ENCODE data around the gene GTPBP4.

The GTPBP4 gene

DNA sequence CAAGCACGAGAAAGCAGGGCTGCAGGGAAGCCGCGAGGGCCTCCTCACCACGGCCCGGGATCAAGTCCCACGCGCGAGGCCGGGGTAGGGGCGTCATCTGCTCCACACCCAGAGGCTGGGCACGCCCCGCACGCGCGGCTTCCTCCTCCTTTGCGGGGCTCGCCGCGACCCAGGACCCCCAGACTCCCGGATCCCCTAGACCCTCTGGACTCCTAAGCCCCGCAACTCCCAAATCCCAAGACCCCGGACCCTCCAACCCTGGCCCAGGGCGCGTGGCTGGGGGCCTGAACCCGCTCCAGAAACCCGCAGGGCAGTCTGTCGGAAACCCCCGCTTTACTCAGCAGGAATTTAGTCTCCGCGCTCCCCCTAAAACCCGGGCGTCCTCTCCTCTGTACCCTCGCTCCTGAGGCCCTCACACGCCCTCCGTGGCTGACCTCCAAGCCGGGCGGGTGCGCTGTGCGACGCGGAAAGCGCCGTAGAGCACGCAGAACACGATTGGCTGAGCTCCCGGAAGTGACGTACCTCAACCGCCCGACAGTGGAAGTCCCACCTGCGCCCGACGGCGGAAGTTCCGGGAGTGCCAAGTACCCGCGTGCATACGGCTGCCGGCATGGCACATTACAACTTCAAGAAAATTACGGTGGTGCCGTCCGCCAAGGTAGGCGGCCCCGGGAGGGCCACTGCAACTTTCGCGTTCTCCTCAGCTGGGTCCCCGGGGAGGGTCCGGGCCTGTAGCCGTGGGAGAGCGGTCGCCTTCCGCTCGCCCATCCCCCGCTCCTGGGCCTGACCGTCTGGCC is at the start of gene GTPBP4:
Gene GTPBP4 (plus strand): TSS at position 565 of the 797 bp plus-strand sequence. CDS start 46 bp downstream, at position 611.
- ATAC-seq = peak; percentile 99
- DNase-seq = peak; percentile 97

GRCh38 chr10:938941-939678 is 49.1 kb upstream of the GTPBP4 start:
- DNase-seq (no peak), ATAC-seq (no peak)

GRCh38 chr10:943334-944033 is 44.8 kb upstream of the GTPBP4 start:
- DNase-seq (no peak), ATAC-seq (no peak)

GRCh38 chr10:944034-944831 is 44.0 kb upstream of the GTPBP4 start:
- ATAC-seq = peak; percentile 63
- peak; percentile 54 for DNase-seq

DNA sequence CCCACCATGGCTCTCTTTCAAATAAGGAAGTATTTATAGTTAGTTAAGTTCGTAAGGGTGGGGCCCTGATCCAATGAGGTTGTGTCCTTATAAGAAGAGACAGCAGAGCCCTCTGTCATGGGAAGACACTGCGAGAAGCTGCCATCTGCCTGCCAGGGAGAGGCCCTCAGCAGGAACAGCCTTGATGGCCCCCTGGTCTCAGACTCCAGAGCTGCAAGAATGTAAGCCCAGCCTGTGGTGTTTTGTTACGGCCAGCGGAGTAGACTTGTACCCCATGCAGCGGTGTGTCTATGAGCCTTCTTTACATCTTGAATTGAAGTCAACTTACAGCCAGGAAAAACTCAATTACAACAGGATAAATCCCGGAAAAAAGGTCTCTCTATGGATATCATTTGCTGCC is 42.5 kb upstream of the GTPBP4 start:
- no peak for DNase-seq

DNA sequence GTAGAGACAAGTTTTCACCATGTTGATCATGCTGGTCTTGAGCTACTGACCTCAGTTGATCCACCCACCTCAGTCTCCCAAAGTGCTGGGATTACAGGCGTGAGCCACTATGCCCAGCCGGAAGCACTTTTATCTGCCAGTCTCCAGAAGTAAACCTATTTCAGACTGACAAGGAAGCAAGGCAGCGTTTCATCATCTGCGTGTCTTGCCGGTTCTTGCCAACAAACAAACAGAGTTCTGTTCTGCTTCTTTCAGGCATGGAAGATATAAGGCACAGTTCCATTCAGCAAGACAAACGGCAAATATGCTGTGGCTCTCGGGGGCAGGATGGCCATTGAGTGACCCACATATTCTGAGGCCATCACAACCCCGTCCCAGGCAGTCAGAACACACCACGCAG is 41.2 kb upstream of the GTPBP4 start:
- no peak for DNase-seq
- ATAC-seq = no peak

More for the DNA sequence above, 42.5 kb upstream of the GTPBP4 start:
- no peak for ATAC-seq

DNA sequence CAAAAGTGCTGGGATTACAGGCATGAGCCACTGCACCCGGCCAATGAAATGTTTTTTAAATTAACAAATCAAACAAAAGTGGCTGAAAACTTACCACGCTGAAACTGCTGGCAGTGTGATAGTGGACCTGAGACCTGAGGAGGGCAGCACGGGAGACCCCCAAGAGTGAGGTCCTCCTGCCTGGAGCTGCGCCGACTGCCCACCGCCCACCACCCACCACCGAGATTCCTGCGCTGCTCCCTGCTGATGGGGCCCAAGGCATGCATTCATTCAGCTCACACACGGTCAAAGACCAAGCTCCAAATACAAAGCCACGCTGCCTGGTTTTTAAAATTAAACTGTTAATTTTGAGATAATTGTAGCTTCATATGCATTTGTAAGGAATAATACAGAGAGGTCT is 40.4 kb upstream of the GTPBP4 start:
- ATAC-seq (no peak), DNase-seq (no peak)

DNA sequence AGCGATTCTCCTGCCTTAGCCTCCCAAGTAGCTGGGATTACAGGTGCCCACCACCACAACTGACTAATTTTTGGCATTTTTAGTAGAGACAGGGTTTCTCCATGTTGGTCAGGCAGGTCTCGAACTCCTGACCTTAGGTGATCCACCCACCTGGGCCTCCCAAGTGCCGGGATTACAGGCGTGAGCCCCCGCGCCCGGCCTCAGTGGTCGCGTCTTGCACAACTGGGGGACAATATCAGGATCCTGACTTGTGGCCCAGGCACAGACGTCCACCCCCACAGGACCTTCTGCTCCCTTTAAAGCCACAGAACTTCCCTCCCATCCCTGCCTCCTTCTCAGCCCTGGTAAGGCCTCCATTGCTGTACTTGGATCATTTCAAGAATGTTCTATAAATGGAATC is 39.9 kb upstream of the GTPBP4 start:
- ATAC-seq = no peak

GRCh38 chr10:949446-949845 is 38.8 kb upstream of the GTPBP4 start:
- ATAC-seq (no peak), DNase-seq (no peak)

More for the DNA sequence above, 39.9 kb upstream of the GTPBP4 start:
- DNase-seq = no peak

DNA sequence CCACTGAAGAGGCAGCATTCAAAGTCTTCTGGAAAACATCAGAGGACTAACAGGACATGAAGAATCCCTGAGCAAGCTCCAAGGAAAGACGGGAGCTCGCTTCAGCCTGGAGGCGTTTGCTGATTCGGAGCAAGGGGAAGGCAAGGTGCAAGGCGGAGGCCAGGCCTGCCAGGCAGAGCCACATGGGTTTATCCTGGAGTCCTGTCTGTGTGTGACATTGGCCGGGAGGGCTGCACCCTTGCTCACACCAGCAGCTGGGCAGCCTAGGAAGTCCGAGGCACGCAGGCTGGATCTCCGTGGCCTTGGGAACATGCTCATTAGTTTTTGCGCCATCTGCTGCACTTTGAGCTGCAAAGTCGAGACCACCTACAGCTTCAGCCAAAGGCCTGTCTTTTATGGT is 34.4 kb upstream of the GTPBP4 start:
- ATAC-seq = peak; percentile 14
- no peak for DNase-seq

DNA sequence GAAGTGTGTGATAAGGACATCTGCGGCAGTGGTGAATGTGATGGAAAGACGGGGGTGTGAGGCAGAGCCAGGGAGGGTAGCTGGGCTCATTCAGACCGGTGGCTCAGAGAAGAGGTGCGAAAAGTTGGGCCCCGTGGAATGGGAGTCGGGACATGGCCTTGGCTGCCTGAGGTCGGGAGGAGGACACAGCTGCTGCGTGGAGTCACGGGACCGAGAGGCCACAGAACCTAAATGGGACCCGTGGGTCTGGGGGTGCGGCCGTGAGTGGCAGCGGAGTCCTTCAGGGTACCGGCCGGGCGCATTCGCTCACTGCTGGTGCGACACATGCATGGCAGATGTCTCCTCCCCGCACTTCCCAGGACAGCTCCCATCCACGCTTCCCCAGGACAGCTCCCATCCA is 33.8 kb upstream of the GTPBP4 start:
- ATAC-seq = no peak
- DNase-seq = no peak

- no peak for ATAC-seq
- DNase-seq = no peak
These were observed 33.0 kb upstream of the GTPBP4 start for GRCh38 chr10:955127-955819.

- no peak for DNase-seq
These were observed 32.4 kb upstream of the GTPBP4 start for GRCh38 chr10:955820-956217.

DNA sequence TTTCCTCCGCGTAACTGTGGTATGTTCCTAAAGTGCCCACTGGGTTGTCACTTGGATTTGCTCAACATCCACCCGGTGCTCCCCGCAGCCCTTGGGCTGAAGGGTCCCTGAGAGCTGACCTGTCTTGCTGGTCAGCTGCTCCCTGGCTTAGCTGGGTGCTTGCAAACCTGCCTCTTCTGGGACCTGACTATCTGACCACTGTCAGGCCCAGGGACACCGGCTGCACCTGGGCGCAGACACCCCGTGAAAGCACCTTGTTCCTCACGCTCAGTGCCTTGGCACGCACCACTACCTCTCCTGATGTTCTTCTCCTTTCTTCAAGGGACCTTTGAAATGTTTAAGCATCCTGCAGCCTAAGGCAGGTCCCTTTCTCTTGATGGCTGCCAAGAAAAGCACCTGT is 30.1 kb upstream of the GTPBP4 start:
- DNase-seq (no peak), ATAC-seq (no peak)

More at GRCh38 chr10:955820-956217, 32.4 kb upstream of the GTPBP4 start:
- no peak for ATAC-seq

GRCh38 chr10:958856-959255 is 29.4 kb upstream of the GTPBP4 start:
- DNase-seq = no peak
- ATAC-seq = no peak

GRCh38 chr10:962342-962741 is 25.9 kb upstream of the GTPBP4 start:
- DNase-seq (no peak), ATAC-seq (no peak)

GRCh38 chr10:963186-963585 is 25.0 kb upstream of the GTPBP4 start:
- DNase-seq = no peak
- no peak for ATAC-seq

DNA sequence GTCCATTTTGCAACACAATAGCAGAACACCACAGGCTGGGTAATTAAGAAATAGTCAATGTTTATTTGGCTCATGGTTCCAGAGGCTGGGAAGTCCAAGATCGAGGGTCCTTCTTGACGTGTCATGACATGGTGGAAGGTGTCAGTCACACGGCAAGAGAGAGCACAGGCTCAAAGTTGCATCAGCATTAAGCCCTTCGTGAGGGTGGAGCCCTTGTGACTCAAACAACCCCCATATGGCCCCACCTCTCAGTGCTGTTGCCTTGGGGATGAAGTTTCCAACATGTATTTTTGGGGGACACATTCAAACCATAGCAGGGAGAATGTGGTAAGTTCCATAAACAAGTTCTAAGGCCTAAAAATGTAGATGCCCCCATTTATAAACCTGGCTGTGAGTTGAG is 24.6 kb upstream of the GTPBP4 start:
- DNase-seq = no peak
- ATAC-seq = no peak

DNA sequence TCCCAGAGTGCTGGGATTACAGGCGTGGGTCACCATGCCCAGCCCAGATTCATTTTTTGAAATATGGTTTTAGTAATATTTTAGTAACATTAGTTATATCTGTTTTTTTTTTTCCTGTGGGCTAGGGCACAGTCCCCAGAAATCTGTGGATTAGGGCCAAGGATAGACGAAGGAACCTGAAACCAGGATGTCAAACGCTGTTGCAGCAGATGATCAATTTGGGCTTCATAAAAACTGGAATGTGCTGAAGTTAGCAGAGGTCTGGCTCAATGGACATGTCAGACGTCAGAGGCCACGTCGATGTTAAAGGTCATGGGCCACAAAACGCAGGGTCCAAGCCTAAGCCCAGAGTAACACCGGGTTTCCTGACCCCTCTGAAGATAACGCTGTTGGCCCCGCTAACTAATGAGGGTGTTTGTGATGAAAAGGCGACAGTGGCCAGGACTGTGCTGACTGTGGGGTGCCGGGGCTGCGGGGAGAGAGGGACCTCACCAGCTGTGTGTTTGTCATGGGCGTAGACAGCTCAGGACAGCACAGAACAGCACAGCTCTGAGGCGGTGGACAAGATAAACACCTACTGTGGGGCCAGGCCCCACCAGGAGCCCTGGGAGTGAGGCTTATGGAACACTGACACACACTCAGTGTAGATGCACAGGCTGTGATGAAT is 23.8 kb upstream of the GTPBP4 start:
- ATAC-seq (no peak), DNase-seq (no peak)

DNA sequence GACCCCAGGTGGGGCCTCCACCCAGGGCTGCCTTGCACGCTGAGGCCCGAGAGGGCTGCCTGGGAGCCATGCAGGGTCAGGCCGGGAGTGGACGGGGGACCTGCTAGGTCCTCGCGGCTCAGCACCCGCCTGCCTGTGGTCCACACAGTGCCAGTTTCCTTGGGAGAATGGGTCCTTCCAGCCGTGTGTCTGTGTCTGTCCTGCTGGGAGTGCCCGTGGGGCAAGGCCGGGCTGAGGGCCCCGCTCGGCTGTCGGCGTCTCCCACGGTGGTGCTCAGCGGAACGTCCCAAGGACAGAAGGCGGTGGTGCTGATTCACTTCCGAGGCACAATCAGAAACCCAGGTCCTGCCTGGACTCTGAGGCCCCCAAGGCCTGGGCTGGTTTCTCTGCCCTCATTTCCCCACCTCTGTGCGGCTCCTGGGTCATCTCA is 23.2 kb upstream of the GTPBP4 start:
- no peak for DNase-seq
- no peak for ATAC-seq

Measured in stimulated activated naive CD8-positive, alpha-beta T cell treated with anti-CD3 and anti-CD28 coated beads, Interleukin-15, Interleukin-2, amounts not matched to agents 100 U/mL and 50 U/mL, for 24 hours (primary cell).